Liver (tissue), 3 donors: ENCODE results near the gene IQCE.
"Not testable (repeated sequence)": the region's sequence is repeated elsewhere in the genome, so short reads cannot be mapped to it uniquely, and the experiment has no call there.

Source experiments
- ATF3 ChIP-seq: IDR thresholded peaks from 2 replicates; pipeline ENCODE4 v1.6.1; 2016; ENCODE audit warnings: antibody characterized with exemption
- FOXA2 ChIP-seq: IDR thresholded peaks from 2 replicates; pipeline ENCODE4 v1.6.1; 2016; ENCODE audit warnings: antibody characterized with exemption
- GABPA ChIP-seq, 2 donors: IDR thresholded peaks in 1 of 2; conservative IDR thresholded peaks in 1 of 2; 2 replicates each; pipeline ENCODE4 v1.6.1; 2016; ENCODE audit warnings: antibody characterized with exemption in 2 of 2, mild to moderate bottlenecking in 1 of 2, moderate library complexity in 1 of 2
- HNF4A ChIP-seq, 2 donors: conservative IDR thresholded peaks; 2 replicates each; pipeline ENCODE4 v1.6.1; 2016; ENCODE audit warnings: antibody characterized with exemption in 2 of 2, mild to moderate bottlenecking in 2 of 2
- HNF4G ChIP-seq: IDR thresholded peaks from 2 replicates; pipeline ENCODE4 v1.6.1; 2016; ENCODE audit warnings: antibody characterized with exemption
- JUND ChIP-seq, 2 donors: IDR thresholded peaks; 2 replicates each; pipeline ENCODE4 v1.6.1; 2016; ENCODE audit warnings: antibody characterized with exemption in 2 of 2
- MAX ChIP-seq: IDR thresholded peaks from 2 replicates; pipeline ENCODE4 v1.6.1; 2016; ENCODE audit warnings: antibody characterized with exemption
- RAD21 ChIP-seq, 2 donors: IDR thresholded peaks; 2 replicates each; pipeline ENCODE4 v1.6.1; 2016; ENCODE audit warnings: antibody characterized with exemption in 2 of 2, mild to moderate bottlenecking in 2 of 2
- SP1 ChIP-seq: IDR thresholded peaks from 2 replicates; pipeline ENCODE4 v1.6.1; 2018; ENCODE audit warnings: antibody characterized with exemption, mild to moderate bottlenecking
- YY1 ChIP-seq: IDR thresholded peaks from 2 replicates; pipeline ENCODE4 v1.6.1; 2016; ENCODE audit warnings: antibody characterized with exemption, mild to moderate bottlenecking
- ZBTB33 ChIP-seq: IDR thresholded peaks from 2 replicates; pipeline ENCODE4 v1.6.1; 2016; ENCODE audit warnings: antibody characterized with exemption
- TF ChIP-seq, protein P1 (sequence below): fragments of 150-350 bp; IDR thresholded peaks from 2 replicates; pipeline ENCODE4 v1.5.1; 2017; ENCODE audit warnings: improper control_type of control experiment, low read depth, low read length; ENCODE audit not compliant: missing input control
- TF ChIP-seq, protein P2 (sequence below): IDR thresholded peaks from 2 replicates; pipeline ENCODE4 v1.6.1; 2016; ENCODE audit warnings: antibody characterized with exemption, mild to moderate bottlenecking
- donor health status: healthy.
- donor health status: healthy.

DNA sequence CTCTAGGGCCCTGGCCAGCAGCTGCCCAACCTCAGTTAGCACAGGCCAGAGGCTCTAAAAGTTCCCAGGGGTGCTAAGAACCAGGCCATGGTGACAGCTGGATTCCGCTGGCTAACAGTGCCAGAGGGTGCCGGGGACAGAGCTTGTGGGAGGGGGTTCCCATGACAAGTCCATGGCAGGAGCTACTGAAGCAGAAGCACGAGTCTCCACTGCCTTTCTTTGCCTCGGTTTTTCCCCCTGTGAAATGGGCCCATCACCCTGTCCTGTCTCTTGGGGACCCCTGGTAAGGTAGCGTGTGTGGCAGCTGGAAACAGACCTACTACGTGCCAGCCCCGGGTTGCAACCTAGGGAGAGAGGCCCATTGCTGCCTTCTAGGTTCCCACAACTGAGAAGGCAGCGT lies 26.0 kb upstream of the IQCE start:
- not testable (repeated sequence) for TF ChIP-seq YY1; ATF3; HNF4G; JUND (IDR thresholded peaks at IDR 0.05); SP1; MAX; ZBTB33; FOXA2; GABPA (IDR thresholded peaks at IDR 0.05 in 1 of 2, conservative IDR thresholded peaks at IDR 0.05 in 1 of 2); RAD21 (IDR thresholded peaks at IDR 0.05); HNF4A (conservative IDR thresholded peaks at IDR 0.05)
- TF ChIP-seq, protein P1, sequence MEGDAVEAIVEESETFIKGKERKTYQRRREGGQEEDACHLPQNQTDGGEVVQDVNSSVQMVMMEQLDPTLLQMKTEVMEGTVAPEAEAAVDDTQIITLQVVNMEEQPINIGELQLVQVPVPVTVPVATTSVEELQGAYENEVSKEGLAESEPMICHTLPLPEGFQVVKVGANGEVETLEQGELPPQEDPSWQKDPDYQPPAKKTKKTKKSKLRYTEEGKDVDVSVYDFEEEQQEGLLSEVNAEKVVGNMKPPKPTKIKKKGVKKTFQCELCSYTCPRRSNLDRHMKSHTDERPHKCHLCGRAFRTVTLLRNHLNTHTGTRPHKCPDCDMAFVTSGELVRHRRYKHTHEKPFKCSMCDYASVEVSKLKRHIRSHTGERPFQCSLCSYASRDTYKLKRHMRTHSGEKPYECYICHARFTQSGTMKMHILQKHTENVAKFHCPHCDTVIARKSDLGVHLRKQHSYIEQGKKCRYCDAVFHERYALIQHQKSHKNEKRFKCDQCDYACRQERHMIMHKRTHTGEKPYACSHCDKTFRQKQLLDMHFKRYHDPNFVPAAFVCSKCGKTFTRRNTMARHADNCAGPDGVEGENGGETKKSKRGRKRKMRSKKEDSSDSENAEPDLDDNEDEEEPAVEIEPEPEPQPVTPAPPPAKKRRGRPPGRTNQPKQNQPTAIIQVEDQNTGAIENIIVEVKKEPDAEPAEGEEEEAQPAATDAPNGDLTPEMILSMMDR, result not testable (repeated sequence)
- TF ChIP-seq, protein P2, sequence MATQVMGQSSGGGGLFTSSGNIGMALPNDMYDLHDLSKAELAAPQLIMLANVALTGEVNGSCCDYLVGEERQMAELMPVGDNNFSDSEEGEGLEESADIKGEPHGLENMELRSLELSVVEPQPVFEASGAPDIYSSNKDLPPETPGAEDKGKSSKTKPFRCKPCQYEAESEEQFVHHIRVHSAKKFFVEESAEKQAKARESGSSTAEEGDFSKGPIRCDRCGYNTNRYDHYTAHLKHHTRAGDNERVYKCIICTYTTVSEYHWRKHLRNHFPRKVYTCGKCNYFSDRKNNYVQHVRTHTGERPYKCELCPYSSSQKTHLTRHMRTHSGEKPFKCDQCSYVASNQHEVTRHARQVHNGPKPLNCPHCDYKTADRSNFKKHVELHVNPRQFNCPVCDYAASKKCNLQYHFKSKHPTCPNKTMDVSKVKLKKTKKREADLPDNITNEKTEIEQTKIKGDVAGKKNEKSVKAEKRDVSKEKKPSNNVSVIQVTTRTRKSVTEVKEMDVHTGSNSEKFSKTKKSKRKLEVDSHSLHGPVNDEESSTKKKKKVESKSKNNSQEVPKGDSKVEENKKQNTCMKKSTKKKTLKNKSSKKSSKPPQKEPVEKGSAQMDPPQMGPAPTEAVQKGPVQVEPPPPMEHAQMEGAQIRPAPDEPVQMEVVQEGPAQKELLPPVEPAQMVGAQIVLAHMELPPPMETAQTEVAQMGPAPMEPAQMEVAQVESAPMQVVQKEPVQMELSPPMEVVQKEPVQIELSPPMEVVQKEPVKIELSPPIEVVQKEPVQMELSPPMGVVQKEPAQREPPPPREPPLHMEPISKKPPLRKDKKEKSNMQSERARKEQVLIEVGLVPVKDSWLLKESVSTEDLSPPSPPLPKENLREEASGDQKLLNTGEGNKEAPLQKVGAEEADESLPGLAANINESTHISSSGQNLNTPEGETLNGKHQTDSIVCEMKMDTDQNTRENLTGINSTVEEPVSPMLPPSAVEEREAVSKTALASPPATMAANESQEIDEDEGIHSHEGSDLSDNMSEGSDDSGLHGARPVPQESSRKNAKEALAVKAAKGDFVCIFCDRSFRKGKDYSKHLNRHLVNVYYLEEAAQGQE, result not testable (repeated sequence)
